KBM-7 (cell line): Measurements from ENCODE around the gene PDZRN4.
A peak's percentile ranks its signal among the peaks of the same experiment; 100 is the strongest.
"Not testable (repeated sequence)": the region's sequence is repeated elsewhere in the genome, so short reads cannot be mapped to it uniquely, and the experiment has no call there.

Experiments
- DNase-seq: peaks from one replicate; pipeline ENCODE4 v3.0.0-alpha.2; 2015
- in situ Hi-C: fragments of 300-500 bp; cut with MboI; formaldehyde crosslinking; loops from 2 replicates; pipeline ENCODE4 v1.14.3; 2020; ENCODE audit warnings: low sequenced_read_pairs, low pct_unique_long_range_greater_than_20kb, mixed read lengths

PDZRN4 gene

DNA sequence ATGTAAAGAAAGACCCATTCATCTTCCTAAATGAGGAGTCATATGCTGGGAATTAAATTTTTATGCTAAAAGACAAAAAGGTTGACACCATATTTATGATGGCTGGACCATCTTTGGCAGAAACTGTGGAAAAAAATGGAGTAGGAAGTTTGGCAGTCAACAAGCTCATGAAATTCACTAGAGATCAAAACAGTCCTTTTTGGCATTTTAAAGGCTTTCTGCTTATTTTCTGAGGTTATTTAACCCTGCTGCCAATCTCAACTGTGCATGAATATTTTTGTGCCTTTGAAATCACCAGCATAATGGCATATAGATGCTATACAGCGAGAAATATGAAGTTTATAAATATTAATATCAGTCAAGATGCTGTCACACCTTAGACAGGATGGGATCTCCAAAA lies 399.5 kb downstream of the PDZRN4 start:
- DNase-seq = no peak
- in situ Hi-C loops = no loop called here

GRCh38 chr12:41589878-41590277 lies 401.8 kb downstream of the PDZRN4 start:
- in situ Hi-C loops = no loop called here
- no peak for DNase-seq

DNA sequence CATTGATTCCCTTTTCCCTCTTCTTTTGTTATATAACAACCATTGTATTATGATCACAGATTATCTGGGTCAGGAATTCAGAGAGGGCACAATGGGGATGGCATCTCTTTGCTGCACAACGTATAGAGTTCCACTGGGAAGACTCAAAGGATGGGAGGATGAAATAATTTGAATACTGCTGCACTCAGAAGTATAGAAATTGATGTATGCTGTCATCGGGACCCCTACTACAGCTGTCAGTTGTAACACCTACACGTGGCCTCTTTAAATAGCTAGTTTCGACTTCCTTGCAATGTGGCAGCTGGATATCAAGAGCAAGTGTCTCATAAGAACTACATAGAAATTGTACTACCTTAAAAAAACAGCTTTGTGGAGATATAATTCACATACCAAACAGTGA lies 408.1 kb downstream of the PDZRN4 start:
- DNase-seq = no peak
- in situ Hi-C loops = no loop called here

- in situ Hi-C loops = no loop called here
- DNase-seq = peak; percentile 47
Observed at GRCh38 chr12:41604830-41605229, 416.7 kb downstream of the PDZRN4 start.

DNA sequence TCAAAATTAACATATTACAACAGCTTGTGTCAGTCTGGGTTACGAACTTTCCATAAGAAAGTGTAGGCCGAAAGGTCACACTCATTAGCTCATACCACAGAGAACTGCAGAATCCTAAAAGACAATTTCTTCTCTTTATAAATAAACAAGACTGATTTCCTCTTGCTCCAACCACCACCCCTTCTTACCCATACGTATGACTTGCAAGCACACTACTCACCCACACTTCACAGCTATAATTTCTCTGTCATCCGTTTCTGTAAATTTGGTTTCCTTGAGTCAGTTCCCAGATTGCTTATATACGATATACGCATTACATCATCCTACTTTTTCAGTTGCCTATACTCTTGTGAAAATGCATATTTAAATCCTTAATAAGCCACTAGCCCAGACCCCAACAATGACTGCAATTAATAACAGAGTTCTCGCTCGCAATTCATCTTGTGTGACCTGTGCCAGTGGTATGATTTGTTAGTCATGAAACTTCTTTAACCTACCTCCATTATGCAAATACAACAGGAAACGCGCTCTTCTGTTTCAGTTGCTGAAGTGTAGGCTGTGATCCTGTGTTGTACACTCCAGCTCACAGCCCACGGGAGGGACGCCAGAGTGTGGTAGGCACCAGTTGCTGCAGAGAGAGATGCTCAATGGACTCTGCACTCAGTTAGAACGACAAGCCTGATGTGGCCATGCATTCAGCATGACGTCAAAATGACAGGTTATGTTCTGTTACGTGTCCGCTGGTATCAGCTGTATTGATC lies 417.6 kb downstream of the PDZRN4 start:
- DNase-seq = no peak

DNA sequence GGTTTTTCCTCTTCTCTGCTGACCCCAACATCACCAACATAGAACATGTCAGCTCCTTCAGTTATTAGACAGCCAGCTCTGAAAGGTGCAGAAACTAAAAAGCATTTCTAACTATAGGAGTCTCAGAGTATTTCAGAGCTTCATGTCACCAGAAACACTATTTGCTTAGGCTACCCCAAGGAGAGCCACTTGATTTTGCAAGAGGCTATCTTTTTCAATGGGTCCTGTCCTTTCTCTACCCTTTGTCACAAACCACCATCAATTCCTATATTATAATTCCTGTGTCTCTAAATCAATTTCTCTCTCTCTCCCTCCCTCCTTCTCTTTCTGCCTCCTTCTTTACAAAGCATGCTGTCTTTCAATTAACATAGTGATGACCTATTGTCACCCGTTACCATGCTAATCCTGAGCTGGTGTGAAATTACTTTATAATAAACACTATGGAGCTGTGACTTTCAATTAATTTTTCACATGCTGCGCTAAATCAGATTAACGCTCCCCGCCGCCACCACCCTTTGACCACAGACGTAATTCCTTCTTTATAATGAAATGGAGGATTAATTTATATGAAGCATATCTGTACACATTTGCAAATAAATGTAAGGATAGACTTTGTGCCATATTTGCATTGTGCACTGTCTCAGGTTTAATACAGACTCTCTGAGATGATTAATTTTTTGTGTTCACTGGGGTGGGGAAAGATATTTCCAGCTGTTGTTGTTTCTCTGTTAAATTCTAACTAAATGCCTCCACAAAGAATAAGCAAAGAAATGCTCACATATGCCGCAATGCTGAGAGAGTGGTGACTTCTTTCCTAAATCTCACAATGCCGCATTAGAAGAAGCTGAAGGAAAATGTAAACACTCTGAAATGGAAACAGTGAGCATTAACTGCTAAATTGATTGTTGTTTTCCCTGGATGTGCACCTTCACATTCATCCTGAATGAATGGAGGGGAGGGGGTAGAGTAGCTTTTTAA lies 418.6 kb downstream of the PDZRN4 start:
- DNase-seq = no peak
- in situ Hi-C loops = no loop called here

More for the DNA sequence above, 417.6 kb downstream of the PDZRN4 start:
- in situ Hi-C loops = no loop called here

- no peak for DNase-seq
- in situ Hi-C loops = no loop called here
Observed at GRCh38 chr12:41612892-41613557, 424.9 kb downstream of the PDZRN4 start.

DNA sequence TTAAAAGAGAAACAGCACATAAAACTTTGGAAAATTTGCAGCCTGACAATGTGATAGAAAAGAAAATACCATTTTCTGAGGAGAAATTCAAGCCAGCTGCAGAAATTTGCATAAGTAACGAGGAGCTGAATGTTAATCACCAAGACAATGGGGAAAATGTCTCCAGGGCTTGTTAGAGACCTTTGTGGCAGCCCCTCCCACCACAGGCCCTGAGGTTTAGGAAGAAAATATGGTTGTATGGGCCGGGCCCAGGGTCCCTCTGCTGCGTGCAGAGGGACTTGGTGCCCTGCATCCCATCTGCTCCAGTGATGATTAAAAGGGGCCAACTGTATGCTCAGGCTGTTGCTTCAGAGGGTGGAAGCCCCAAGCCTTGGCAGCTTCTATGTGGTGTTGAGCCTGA lies 427.1 kb downstream of the PDZRN4 start:
- in situ Hi-C loops, DNase-seq: not testable (repeated sequence)

GRCh38 chr12:41619705-41620104 lies 431.6 kb downstream of the PDZRN4 start:
- in situ Hi-C loops = no loop called here

GRCh38 chr12:41621291-41621690 lies 433.2 kb downstream of the PDZRN4 start:
- no peak for DNase-seq
- in situ Hi-C loops = no loop called here

More at GRCh38 chr12:41619705-41620104, 431.6 kb downstream of the PDZRN4 start:
- no peak for DNase-seq
